Neural progenitor cell (in vitro differentiated cells): ENCODE measurements around the gene WDR88.

Experiments
- CTCF ChIP-seq: fragments of 200-600 bp; sonication (generic); IDR thresholded peaks from 2 replicates; pipeline ENCODE4 v1.5.1; 2017; ENCODE audit warnings: antibody characterized with exemption, mild to moderate bottlenecking
- EZH2 ChIP-seq: fragments of 200-600 bp; sonication (generic); IDR thresholded peaks from 2 replicates; pipeline ENCODE4 v1.6.1; 2017; ENCODE audit warnings: antibody characterized with exemption, mild to moderate bottlenecking, moderate library complexity
- EZH2phosphoT487 ChIP-seq: fragments of 200-600 bp; sonication (generic); IDR thresholded peaks from 2 replicates; pipeline ENCODE4 v1.6.1; 2017; ENCODE audit warnings: antibody characterized with exemption

- no peak for TF ChIP-seq CTCF
- TF ChIP-seq EZH2phosphoT487 = no peak
- no peak for TF ChIP-seq EZH2
Measured at GRCh38 chr19:33118643-33119042, 13.3 kb upstream of the WDR88 start.
